NCI-H2029 (cell line): ENCODE results near the gene TMEM92.

Experiments used
- DNase-seq: peaks from one replicate; lab custom pipeline; 2025; lab: John Stamatoyannopoulos, UW

Gene TMEM92

DNA sequence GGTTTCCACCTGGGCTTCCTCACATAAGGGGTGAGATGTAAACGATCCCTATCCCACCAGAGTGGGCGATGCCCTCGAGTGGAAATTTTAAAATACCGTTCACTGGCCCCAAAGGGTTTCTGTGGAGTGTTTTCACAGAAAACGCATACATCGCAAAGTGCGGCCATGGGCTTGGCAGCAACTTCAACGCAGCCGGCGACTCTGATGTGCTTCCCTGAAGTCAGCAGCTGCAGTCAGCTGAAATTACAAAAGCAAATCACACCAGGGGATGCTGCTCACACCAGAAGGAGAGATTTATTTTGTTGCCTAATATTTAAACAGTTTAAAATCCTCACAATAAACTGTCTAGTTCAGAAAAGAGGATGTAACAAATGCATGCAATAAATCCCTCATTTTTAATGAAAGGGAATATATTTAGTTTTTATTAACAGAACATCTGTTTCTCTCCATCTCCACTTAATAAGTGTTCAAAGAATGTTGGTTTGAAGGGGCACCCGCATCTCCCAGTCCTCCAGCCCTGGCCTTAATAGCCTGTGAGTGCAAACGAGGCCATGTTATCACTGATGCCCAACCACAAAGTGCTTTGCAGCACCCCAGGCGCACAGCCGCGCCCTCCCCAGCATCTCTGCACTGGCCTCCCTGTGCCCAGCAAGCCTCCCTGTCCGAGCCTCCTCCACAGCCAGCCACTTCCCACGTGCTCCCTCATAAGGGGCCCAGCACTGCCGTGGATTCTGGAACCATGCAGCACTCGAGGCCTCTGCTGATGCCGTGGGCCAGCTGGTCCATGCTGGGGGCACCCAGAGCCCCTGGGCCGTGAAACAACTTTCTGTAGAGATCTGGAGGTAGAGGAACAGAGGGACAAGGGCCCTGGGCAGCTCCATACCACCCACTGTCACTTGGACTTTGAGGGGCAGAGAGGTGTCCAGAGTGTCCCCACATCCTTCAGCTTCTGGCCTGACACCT, 54.4 kb downstream of the TMEM92 start:
- no peak for DNase-seq

- DNase-seq = no peak
These were observed 55.5 kb downstream of the TMEM92 start for GRCh38 chr17:50329716-50330115.

- DNase-seq = no peak
These were observed 56.0 kb downstream of the TMEM92 start for GRCh38 chr17:50330151-50330775.
